GM18499 (cell line): ENCODE data around the gene CBLN2.

Experiments used
- ATAC-seq: cut with Tn5 transposase; IDR thresholded peaks from one replicate; pipeline ENCODE4 v1.9.1; 2021; ENCODE audit warnings: moderate number of reproducible peaks; ENCODE audit not compliant: insufficient read depth, unreplicated experiment

CBLN2 gene

DNA sequence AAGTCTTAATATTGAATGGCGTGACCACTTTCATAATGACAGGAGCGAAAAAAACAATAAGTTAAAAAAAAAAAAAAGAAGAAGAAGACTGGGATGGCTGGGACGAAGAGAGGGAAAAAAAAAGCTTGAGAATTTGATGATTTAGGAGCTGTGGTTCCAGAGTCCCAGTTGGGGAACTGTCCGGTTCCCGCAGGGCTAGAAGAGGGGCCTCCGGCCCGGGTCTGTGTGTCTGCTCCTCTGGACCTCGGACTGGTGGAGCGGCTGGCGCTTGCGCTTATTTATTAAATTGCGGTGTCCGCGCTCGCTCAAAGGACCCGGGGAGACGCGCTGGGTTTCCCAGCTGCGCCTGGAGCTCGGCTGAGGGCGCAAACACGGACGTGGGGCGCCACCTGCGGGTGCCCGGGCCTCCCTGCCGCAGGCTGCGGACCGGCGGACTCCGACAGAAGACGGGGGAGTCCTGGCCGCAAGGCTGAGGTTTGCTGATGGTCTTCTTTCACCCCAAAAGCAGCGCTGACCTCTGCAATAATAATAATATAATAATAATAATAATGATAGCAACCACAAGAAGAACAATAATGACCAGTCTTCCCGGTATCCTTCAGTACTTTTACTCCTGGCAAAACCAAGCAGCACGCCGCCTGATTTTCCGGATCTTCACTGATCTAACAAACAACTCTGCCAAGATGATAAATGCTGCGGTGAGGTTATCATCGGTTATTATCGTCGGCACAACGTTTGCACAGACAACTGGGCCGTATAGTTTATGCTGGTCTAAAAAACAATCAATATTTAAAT is at the start of gene CBLN2:
CBLN2 (minus strand) TSS at position 251 of the 795 bp plus-strand sequence. CDS start 2,182 bp downstream, outside the sequence.
- ATAC-seq, result no peak

GRCh38 chr18:72588360-72588759 is 44.2 kb upstream of the CBLN2 start:
- no peak for ATAC-seq

DNA sequence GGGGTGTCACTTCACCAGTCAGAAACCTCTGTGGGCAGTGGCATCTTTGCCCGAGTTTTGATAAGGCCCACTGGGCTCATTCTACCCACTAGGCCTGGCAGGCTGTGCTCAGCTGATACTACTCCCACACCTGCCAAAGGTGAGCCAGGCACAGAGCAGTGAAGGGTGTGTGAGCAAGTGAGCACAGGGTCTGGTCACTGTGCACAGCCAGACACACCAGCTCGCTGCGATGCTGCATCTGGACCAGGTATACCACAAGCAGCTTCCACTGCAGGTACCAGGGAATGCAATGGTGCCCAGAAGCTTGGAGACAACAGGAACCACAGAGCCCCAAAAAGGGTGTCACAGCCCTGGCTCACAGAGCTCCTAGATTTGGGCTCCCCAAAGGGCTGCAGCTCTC is 40.6 kb upstream of the CBLN2 start:
- ATAC-seq, result no peak

DNA sequence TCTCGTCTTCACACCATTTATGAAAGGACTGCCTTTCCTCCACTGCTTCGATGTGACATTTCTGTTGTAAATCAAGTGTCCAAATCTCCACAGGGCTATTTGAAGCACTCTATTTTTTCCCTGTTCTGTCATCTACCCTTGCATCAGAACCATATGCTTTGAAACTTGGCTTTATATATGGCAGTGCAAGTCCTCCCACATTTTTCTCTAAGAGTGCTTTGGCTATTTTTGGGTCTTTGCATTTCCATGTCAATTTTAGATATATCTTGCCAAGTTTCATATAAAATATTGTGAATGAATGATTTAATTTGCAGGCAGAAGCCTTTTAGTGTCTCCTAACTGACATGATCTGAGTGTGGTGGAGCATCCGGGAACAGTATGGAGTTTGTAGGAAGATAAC is 37.8 kb upstream of the CBLN2 start:
- ATAC-seq, result no peak

GRCh38 chr18:72572896-72573295 is 28.8 kb upstream of the CBLN2 start:
- ATAC-seq, result no peak

GRCh38 chr18:72566290-72566689 is 22.1 kb upstream of the CBLN2 start:
- no peak for ATAC-seq

GRCh38 chr18:72555968-72556367 is 11.8 kb upstream of the CBLN2 start:
- ATAC-seq, result no peak

GRCh38 chr18:72555101-72555500 is 11.0 kb upstream of the CBLN2 start:
- ATAC-seq, result no peak

DNA sequence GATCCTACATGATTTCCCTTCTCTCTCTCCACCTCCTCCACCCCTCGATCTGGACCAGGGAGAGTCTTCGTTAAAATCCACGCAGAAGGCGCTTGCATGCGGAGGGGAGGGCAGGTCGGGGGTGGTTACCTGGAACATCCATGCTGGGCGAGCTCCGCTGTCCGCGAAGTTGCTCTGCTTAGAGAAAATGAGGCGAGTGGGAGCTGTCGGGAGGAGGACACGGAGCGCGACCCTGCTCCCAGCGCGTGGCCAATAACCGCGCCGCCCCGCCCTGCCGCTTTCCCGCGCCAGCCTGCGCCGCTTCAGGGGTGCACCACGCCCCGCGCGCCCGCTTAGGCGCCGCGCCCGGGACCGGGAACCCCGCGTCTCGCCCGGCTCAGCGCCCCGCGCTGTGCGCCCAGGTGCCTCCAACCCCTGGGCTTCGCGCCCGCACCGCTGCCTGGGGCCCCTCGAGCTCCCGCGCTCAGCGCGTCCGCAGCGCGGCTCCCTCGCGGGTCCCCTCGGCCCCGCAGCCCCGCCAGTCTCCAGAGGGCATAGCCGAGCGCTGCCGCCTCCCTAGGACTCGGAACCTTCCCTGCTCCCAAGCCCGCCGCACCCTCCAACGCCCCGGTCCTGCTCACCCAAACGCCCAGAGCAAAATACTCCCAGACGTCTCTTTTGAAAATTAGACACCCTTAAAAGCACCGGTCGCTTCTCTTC is 636 bp downstream of the CBLN2 start:
- no peak for ATAC-seq

DNA sequence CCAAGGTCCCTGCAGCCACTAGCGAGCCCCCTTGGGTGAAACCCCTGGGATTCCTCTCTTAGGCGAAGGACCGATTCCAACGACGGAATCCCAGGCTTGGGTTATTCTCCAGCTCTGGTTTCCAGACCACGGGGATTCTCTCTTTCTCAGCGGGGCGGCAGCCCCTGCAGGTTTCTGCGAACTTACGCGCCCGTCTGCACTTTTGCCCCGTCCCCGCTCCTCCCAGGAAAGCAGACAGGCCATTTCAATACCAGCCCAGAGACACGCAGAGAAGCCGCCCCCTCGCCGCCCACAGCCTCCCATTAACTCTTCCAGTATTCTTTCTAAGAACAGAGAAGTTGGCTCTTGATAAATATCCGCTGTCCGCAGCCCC is 1.2 kb downstream of the CBLN2 start:
- ATAC-seq, result no peak

- ATAC-seq, result no peak
Measured at GRCh38 chr18:72542342-72542741, 1.8 kb downstream of the CBLN2 start.

DNA sequence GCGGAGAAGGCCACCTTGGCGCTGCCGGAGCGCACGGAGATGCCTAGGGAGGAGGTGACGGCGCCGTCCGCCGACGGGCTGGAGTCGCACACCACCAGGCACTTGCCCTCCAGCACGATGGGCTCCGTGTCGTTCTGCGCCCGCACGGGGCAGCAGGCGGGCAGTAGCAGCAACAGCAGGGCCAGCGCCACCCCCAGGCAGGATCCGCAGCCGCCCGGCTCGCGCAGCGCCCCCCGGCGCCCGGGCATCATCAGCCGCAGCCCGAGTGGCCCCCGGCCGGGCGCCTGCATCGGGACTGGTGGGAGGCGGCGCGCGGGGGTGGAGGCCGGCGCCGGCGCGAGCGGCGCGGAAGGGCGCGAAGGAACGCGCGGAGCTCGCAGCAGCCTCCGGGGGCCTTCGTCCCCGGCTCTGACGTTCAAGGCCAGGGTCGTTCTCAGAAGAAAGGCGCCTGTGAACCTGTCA is 2.2 kb downstream of the CBLN2 start:
- no peak for ATAC-seq

DNA sequence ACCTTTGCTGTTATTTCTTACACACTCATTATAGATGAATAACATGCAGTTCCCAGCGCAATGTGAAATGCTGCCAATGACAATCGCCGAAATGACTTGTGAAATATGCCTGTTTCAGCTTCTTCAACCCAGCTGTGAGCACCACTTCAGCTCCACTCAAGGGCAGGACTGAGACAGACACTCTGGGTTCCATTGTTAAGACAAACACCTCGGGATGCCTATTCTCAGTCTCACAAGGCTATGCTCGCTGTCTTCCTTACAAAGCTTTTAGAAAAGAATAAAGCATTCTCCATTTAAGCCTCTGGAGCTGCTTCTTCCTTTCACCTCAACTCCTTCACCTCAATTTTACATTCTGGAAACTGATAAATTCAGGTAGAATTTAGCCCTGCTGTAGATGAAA is 4.2 kb downstream of the CBLN2 start:
- no peak for ATAC-seq

DNA sequence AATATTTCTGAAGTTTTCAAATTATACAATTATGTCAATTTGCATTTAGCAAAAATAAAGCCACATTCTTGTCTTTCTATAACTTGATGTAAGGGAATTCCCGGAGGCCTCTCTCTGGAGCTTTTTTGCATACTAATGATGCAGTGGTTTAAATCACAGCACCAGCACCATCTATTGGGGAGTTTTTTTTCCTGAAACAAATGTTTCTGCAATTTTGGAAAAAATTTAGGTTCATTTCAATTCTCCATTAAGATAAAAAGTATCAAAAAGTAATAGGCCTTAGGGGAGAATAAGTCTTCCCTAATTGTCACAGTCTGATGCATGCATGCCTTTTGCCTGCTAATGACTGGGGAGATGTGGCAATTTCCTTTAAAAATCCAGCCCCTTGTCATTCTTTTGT is 13.5 kb downstream of the CBLN2 start:
- no peak for ATAC-seq

GRCh38 chr18:72504866-72505265 is 39.3 kb downstream of the CBLN2 start:
- no peak for ATAC-seq

- no peak for ATAC-seq
Measured at GRCh38 chr18:72502671-72503431, 41.3 kb downstream of the CBLN2 start.

- no peak for ATAC-seq
Measured at GRCh38 chr18:72492497-72492896, 51.6 kb downstream of the CBLN2 start.
